ENCODE results near the gene NSUN2.
"Not testable (repeated sequence)": the region's sequence is repeated elsewhere in the genome, so short reads cannot be mapped to it uniquely, and the experiment has no call there.

Gene NSUN2

DNA sequence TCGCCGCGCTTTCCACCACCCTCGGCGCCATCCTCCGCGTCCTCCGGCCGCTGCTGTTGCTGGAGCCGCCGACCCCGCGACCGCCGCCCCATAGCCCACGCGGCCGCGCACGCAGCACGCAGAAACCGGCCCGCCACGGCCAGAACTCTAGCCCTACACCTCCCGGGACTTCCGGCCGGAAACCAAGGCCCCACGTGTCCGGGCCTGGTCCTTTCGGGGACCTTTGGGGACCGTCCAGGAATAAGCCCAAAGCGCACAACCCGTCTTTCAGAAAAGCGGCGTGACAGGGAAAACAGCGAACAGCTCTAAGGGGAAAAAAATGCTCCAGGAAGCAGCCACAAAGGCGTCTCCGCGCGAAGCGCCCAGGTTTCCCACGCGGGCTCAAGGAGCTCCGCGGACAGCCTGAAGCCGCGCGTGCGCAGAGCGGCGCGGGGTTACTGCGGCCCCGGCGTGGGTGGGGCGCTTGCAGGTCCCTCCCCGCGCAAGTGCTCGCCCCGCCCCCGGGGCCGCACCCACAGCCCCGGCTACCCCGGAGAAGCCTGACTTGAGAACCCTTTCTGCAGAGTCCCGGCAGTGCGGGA, at the start of gene NSUN2, which contains the start of gene SRD5A1:
Gene NSUN2 (minus strand): TSS at position 157 of the 581 bp plus-strand sequence. CDS start 65 bp downstream, at position 92.
Gene SRD5A1 (plus strand): TSS at position 553 of the 581 bp plus-strand sequence. CDS start 137 bp downstream, outside the sequence.
- peak within 1 kb of the TSS; percentile 88 for H3K4me3 ChIP-seq (ENCODE audit: low read depth, low read length)

DNA sequence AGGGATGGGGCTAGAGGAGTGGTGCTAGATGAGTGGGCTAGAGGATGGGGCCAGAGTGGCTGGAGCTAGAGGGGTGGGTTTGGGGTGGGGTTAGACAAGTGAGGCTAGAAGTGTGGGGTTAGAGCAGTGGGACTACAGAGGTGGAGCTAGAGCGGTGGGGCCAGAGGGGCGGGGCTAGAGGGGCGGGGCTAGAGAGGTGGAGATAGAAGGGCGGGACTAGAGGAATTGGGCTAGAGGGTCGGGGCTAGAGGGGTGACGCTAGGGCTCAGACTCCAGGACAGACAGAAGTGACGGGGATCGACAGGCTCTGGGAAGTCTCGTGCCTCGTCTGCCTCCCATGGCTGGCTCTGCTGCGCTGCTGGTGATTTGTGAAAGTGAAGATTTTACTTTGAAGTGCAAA, 49.4 kb upstream of the NSUN2 start:
- no peak overlapping the region for H3K4me3 ChIP-seq (ENCODE audit: low read depth, low read length)

DNA sequence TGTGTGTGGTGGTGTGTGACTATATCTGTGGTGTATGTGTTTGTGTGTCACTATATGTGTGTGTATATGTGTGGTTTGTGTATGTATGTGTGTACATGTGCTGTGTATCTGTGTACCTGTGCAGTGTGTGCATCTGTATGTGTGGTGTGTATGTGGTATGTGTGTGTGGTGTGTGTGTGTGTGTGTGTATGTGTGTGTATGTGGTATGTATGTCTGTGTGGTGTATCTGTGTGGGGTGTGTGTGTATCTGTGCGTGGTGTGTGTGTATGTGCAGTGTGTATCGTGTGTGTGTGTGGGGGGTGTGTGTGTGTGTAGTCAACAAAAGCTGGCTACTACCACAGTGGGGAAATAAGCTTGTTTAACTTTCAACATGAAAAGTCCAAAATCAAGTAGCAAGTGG, 48.8 kb upstream of the NSUN2 start:
- H3K4me3 ChIP-seq (ENCODE audit: low read depth, low read length) = no peak overlapping the region

DNA sequence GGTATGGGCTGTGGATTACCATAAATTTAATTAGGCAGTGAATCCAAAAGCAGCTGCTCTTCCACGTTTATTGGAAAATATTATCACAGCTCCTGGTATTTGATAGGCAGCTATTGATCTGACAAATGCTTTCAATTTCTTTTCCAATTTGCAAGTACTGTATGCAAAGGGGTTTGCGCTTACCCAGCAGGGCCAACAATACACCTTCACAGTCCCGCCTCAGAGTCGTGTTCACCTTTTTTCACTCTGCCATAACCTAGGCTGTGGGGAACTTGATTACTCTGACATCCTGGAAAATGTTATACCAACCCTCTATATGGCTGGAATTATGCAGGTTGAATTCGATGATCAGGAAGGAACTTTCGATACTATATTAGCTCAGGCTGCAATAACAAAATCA, 48.1 kb upstream of the NSUN2 start:
- no peak overlapping the region for H3K4me3 ChIP-seq (ENCODE audit: low read depth, low read length)

DNA sequence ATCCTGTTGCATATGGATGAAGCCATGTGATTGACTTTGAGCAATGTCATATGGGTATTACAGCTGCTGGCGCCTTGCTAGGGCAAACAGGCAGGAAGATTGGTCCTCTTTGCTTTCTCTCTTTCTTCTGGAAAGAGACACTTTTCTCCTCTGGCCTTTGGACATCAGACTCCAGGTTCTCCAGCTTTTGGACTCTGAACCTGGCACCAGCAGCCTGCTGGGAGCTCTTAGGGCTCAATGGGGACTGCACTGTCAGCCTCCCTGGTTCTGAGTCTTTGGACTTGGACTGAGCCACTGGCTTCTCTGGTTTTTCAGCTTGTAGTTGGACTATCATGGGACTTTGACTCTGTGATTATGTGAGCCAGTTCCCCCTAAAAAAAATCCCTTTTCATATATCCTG, 45.5 kb upstream of the NSUN2 start:
- no peak overlapping the region for H3K4me3 ChIP-seq (ENCODE audit: low read depth, low read length)

DNA sequence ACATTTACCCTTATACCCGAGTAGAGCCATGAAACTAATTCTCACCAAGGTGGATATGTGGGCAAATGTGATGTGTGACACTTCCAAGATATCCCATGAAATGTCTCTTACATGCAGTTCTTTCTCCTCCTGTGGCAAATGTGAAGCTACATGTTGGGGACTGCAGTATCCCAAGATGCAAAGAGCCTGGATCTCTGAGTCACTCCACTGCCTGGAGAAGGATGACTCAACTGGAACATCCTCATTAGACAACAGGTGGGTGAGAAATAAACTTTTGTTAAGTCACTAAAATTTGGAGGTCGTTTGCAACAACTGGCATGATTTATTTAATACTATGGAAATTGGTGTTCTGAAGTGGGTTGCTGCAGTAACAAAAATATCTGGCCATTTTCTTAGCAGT, 43.9 kb upstream of the NSUN2 start:
- no peak overlapping the region for H3K4me3 ChIP-seq (ENCODE audit: low read depth, low read length)

DNA sequence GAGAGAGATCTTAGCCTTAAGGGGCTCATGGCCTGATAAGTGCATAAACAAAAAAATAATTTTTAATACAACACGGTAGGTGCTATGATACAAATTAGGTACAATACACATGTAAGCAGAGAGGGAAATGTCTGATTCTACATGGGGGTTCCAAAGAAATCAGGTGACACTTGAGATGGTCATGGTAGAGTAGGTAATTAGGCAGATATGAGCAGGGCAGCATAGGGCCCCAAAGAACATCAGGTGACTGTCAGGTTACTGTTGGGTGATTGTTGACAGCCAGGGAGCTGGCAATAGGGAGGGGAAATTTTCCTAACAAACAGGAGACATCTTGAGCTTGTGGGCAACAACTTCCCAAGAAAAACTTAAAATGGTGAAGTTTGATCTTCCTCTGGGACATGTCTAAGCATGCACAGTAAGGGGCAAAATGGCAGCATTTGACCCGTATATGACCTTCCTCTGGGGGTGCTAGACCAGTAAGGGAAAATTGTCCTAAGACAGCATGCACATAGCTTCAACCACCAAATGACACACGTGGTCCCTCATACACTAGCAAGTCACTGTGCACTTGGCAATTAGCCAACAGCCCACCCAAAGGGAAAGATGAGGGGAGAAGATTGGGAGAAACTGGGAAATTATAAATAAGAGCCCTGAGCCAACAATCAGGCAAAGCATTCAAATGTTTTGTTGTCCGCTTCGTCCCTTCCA, 43.1 kb upstream of the NSUN2 start:
- no peak overlapping the region for H3K4me3 ChIP-seq (ENCODE audit: low read depth, low read length)

DNA sequence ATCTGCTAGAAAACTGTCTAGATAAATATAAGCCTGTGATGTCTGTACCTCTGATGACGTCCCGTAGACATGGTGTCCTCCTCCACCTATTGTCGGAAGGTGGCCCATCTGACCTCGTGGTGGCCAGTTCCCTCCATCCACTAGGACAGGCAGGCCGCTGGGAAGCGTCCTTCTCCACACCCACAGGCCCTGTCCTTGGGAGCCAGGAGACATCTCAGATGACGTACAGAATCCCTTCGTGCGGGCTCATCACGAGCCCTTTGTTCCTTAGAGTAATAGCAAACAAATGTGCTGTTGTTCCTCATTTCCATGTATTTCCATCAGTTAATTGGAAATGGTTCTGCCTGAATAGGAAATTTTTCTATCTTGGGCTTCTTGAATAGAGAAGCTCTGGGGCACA, 42.0 kb upstream of the NSUN2 start:
- H3K4me3 ChIP-seq (ENCODE audit: low read depth, low read length) = no peak overlapping the region

DNA sequence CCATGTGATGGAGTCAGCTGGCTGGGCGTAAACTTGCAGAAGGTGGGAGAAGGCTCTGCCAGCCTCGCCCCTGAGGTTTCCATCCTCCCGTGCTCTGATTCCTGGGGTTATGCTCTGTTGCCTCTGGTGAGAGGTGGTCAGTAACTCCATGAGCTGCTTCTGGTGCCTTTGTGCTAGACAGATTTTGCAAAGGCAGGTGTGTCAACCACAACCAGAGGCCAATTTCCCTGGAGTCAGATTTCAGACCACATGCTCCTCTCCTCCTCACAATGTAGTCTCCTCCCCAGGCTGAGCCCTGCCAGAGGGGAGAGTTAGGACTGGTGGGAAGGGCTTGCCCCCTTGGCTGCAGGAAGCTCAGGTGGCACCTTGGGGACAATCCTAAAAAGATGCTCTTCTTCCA, 41.6 kb upstream of the NSUN2 start:
- no peak overlapping the region for H3K4me3 ChIP-seq (ENCODE audit: low read depth, low read length)

DNA sequence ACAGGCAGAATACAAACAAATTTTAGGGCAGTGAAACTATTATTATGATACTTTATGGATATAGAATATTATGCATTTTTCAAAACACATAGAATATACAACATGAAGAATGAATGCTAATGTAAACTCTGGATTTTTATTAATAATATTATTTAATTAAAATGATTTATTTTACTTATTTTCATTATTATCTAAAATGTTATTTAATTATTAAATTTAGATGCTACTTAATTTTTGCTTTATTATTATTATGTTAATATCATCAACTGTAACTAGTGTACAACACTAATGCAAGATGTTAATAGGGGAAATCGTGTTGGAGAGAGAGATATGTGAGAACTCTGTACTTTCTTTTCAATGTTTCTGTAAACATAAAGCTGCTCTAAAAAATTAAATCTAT, 41.1 kb upstream of the NSUN2 start:
- H3K4me3 ChIP-seq (ENCODE audit: low read depth, low read length) = no peak overlapping the region

DNA sequence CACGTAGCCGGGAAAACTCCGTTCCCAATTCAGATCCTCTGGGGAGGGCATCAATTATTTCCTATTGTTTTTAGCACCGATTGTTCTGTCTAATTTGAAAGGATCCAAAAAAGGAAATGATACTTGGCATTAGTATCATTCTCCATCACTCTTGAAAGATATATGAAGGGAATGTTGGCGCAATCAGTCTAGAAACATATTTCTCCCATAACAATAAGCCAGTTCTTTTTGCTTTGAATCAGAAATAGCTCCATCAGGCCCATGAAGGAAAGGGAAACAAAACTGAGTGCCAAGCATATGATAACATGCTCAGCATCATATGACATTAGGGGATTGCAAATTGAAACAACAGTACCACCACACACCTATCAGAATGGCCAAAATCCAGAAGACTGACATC, 40.2 kb upstream of the NSUN2 start:
- no peak overlapping the region for H3K4me3 ChIP-seq (ENCODE audit: low read depth, low read length)

DNA sequence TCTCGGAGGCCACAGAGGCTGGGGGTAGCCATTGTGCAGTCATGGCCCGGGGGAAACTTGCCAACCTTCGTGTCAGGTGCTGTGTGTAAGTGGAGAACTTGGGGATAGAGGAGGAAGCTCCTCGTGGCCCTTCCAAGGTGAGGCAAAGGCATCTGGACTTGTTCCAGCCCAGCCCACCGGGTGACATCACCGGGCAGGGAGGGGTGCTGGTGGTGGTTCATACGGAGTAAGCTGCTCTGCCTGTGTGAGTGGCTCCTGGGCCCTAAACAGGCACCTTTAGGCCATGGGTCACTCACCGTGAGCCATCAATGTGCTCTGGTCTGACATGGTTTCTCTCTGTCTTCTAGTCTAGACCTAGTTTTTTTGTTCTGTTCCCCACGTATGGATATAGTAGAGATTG, 35.9 kb upstream of the NSUN2 start:
- H3K4me3 ChIP-seq (ENCODE audit: low read depth, low read length) = not testable (repeated sequence)

DNA sequence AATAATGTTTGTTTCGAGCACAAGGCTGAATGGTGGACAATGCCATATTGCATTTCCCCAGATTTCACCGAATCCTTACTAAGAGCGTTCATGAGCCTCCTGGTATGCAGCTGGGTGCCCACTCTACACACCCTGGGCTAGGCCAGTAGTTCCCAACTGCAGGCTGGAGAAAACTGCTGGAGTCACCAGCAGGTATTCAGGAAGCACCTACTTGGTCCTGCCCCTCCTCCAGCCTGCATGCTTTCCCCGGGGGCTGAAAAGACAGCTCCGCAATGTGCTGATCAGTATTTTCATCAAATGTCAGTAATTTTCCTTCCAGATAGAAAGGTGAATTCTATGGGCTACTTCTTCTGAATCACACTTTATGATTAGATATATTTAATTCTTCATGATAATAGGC, 34.8 kb upstream of the NSUN2 start:
- H3K4me3 ChIP-seq (ENCODE audit: low read depth, low read length) = no peak overlapping the region

DNA sequence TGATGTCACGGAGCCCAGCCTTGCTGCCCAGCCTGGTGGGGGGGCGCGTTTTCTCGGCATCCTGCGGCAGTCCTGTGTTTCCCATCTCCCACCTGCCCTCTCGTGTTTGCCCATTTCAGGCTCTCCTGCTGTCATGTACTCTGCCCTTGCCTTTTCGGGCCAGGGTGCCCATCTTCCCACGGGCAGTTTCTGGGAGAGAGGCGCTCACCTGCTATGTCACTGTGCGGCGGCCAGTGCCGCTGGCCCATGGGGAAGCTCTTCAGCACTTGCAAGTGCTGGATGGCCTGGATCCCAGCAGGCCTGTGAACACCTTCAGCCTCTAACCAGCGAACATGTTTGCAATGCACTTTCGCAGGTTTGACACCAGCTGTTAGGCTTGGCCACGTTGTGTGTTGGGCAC, 33.9 kb upstream of the NSUN2 start:
- H3K4me3 ChIP-seq (ENCODE audit: low read depth, low read length) = no peak overlapping the region

DNA sequence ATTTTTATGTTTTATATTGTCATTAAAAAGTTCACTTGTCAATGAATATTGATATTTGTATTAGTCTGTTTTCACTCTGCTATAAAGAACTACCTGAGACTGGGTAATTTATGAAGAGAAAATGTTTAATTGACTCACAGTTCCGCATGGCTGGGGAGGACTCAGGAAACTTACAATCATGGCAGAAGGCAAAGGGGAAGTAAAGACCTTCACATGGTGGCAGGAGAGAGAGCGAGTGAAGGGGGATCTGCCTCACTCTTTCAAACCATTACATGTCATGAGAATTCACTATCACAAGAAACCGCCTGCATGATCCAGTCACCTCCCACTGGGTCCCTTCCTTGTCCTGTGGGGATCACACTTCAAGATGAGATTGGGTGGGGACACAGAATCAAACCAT, 27.8 kb upstream of the NSUN2 start:
- H3K4me3 ChIP-seq (ENCODE audit: low read depth, low read length) = no peak overlapping the region

DNA sequence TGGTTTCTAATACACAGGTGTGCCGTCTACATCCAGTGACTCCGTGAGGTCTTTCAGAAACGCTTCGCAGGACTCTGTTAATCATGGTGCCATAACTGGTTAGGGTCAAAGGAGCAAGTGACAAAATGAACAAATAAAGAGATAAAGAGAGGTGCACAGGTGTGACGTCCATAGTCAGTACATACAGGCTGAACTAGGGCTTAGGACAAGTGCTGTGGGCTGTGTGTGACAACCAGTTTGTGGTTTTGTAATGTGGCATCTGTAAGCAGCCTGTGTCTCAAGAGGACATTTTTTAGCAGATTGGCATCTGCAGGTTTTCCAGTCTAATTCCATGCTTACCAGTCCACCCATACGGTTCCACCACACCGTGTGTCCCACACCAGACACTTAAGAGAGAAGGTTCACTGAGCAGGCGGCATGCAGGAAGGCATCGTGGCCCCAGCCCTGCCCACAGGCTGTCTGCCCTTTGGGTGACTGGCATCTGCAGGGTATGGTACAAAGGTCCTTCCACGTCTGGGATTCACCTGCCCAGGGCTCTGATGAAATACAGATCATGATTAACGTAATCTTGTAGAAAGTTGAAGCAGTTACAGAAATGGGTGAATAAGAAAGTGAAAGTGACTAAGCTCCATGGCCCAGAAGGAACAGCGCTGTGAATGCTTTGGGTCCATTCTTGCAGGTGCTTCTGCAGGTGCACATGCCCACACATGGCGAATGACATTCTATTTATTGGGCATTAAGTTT, 27.3 kb upstream of the NSUN2 start:
- H3K4me3 ChIP-seq (ENCODE audit: low read depth, low read length) = no peak overlapping the region

DNA sequence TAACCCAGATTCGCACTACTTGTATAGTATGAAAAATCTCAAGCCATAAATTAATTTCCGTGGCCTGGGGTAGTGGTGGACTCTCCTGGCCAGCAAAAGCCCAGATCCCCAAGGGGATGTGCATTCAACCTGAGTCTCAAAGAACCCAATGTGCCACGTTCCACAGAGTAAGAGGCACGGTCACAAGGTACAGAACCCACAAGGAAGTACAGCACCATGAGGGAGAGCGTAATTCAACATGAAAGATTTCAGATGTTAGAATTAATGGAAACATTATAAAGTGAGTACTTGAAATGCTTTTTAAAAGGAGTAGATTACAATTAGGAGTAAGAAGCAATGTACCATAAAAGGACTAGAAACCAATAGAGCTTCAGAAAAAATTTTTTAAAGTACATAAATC, 23.8 kb upstream of the NSUN2 start:
- H3K4me3 ChIP-seq (ENCODE audit: low read depth, low read length) = no peak overlapping the region

DNA sequence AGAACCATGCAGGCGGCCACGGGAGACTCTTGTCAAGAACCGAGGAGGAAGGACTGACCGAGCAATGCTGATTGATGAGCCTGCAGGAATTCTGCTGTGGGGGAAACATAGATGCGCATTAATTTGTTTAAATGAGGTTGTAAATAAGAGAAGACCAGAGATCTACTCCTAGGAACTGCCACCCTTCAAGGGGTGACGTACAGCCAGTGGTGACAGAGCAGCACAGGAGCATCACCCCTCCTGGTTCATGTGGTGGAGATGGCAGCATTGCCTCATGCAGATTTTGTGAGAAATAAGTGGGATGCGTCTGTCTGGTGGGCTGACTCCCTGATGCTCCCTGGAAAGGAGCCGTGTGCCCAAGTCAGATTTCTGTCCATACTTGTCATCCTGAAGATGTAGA, 22.6 kb upstream of the NSUN2 start:
- H3K4me3 ChIP-seq (ENCODE audit: low read depth, low read length) = no peak overlapping the region

DNA sequence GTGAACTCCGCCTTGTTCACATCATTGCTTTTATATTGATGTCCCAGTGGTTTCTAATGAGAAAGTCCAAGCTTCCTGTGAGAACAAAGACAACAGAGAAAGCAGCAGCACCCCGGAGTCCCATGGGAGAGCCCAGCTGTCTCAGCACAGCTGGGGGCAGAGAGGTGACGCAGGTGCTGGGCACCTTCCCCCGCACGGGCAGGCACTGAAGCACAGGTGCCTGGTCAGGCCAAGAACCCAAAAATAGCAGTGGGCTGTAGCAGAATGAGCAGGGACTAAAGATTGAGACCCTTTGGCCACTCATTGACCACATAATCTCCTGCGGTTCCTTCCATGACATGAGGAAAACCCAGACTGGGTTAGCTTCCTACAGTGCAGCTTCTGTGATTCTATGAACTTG, 19.2 kb upstream of the NSUN2 start:
- H3K4me3 ChIP-seq (ENCODE audit: low read depth, low read length) = no peak overlapping the region

DNA sequence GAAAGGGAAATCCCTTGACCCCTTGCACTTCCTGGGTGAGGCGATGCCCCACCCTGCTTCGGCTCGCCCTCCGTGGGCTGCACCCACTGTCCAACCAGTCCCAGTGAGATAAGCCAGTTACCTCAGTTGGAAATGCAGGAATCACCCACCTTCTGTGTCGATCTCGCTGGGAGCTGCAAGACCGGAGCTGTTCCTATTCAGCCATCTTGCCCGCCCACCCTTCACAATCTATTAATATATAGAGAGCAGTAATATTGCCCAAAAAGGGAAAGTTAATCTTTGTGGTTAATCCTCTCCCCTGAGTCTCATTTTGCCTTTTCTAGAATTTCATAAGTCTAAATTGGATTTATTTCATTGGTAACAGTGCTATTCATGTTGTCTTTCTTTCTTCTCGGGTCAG, 16.8 kb upstream of the NSUN2 start:
- H3K4me3 ChIP-seq (ENCODE audit: low read depth, low read length) = no peak overlapping the region

DNA sequence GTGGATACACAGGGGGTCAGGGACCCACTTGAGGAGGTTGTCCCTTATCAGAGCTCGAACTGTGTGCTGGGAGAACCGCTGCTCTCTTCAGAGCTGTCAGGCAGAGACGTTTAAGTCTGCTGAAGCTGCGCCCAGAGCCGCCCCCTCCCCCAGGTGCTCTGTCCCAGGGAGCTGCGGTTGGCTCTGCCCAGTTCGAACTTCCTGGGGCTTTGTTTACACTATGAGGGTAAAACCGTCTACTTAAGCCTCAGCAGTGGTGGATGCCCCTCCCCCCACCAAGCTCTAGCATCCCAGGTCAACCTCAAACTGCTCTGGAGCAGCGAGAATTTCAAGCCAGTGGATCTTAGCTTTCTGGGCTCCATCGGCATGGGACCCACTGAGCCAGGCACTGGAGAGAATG, 16.3 kb upstream of the NSUN2 start:
- no peak overlapping the region for H3K4me3 ChIP-seq (ENCODE audit: low read depth, low read length)

Data from iPS-11a (cell line).